SH-SY5Y (cell line): Measurements from ENCODE around the gene CLSTN1.

ENCODE experiments used
- GATA2 ChIP-seq: IDR thresholded peaks from 2 replicates; pipeline ENCODE4 v1.6.1; 2011; ENCODE audit warnings: mild to moderate bottlenecking, low read depth, low read length
- GATA3 ChIP-seq: IDR thresholded peaks from 2 replicates; pipeline ENCODE4 v1.6.1; 2011; ENCODE audit warnings: low read depth, mild to moderate bottlenecking, low read length, moderate library complexity

GRCh38 chr1:9842781-9843575 is 19.2 kb upstream of the CLSTN1 start:
- TF ChIP-seq GATA2 (no peak), GATA3 (no peak)
